H1 (cell line): ENCODE measurements around the gene DLG5. TPM values are rescaled to one million over a fixed set of nuclear protein-coding genes. Genes with fewer than 3 reads are reported as not detected.
A peak's percentile ranks its signal among the peaks of the same experiment; 100 is the strongest.

Experiments
- CTCF ChIA-PET: fragments of 300-600 bp; sonication (Branson Sonifier 250); formaldehyde crosslinking; loops from one replicate; lab custom pipeline; 2021; ENCODE audit not compliant: partially characterized antibody; lab: Charles Lee
- POLR2A ChIA-PET: fragments of 300-600 bp; sonication (Branson Sonifier 250); formaldehyde crosslinking; loops from one replicate; lab custom pipeline; 2021; ENCODE audit warnings: inconsistent platforms; ENCODE audit not compliant: partially characterized antibody; lab: Charles Lee
- DNase-seq, 2 experiments: peaks; one replicate each; pipeline versions ENCODE4 v3.0.0 to v3.0.0-alpha.2; 2010 to 2022; ENCODE audit warnings: low spot score in 2 of 2, low read depth in 1 of 2, mixed read lengths in 1 of 2
- FAIRE-seq: peaks from 2 replicates; lab custom pipeline; 2011; peaks lifted over from hg19 to GRCh38; lab: Jason Lieb, UNC
- H2AFZ ChIP-seq: 2 replicates; pipeline ENCODE4 v1.8.1; 2012; ENCODE audit warnings: low read length, inconsistent platforms
- H2AK5ac ChIP-seq: 2 replicates; pipeline ENCODE4 v1.6.1; 2013; ENCODE audit warnings: low read depth, low read length
- H2BK120ac ChIP-seq: replicated peaks from 2 replicates; pipeline ENCODE3; 2013; ENCODE audit warnings: low read depth, low read length, inconsistent platforms
- H2BK12ac ChIP-seq: 2 replicates; pipeline ENCODE4 v1.6.1; 2013; ENCODE audit warnings: low read depth, low read length
- H2BK15ac ChIP-seq: 2 replicates; pipeline ENCODE4 v1.6.1; 2013; ENCODE audit warnings: low read length
- H2BK20ac ChIP-seq: 2 replicates; pipeline ENCODE4 v1.6.1; 2013; ENCODE audit warnings: low read length
- H2BK5ac ChIP-seq: 2 replicates; pipeline ENCODE4 v1.6.1; 2013; ENCODE audit warnings: low read depth, low read length
- H3K14ac ChIP-seq: 2 replicates; pipeline ENCODE4 v1.6.1; 2013; ENCODE audit warnings: inconsistent platforms; ENCODE audit not compliant: insufficient read length
- H3K18ac ChIP-seq: 2 replicates; pipeline ENCODE4 v1.6.1; 2013; ENCODE audit warnings: low read length; ENCODE audit errors: extremely low read depth
- H3K23ac ChIP-seq: 2 replicates; pipeline ENCODE4 v1.6.1; 2013; ENCODE audit warnings: inconsistent platforms; ENCODE audit not compliant: insufficient read length
- H3K23me2 ChIP-seq: 2 replicates; pipeline ENCODE4 v1.6.1; 2013; ENCODE audit warnings: low read depth, low read length
- H3K27ac ChIP-seq: 2 replicates; pipeline ENCODE4 v1.6.1; 2011; ENCODE audit warnings: low read depth, low read length, inconsistent platforms
- H3K27me3 ChIP-seq, 4 experiments: replicated peaks in 1 of 4; 1 replicate in 1 of 4; 2 replicates in 3 of 4; pipeline versions ENCODE4 v1.6.1 to v1.8.1; 2011 to 2013; ENCODE audit warnings: low read length in 3 of 4, mild to moderate bottlenecking in 3 of 4, inconsistent platforms in 2 of 4, mixed read lengths in 2 of 4, moderate library complexity in 1 of 4; ENCODE audit not compliant: control insufficient read depth in 3 of 4, insufficient read depth in 3 of 4; ENCODE audit errors: extremely low read depth in 1 of 4
- H3K36me3 ChIP-seq, 4 experiments: 2 replicates each; pipeline versions ENCODE4 v1.6.1 to v1.8.1; 2011 to 2013; ENCODE audit warnings: mild to moderate bottlenecking in 4 of 4, low read length in 3 of 4, moderate library complexity in 2 of 4, control low read depth in 1 of 4, inconsistent platforms in 1 of 4; ENCODE audit not compliant: insufficient read depth in 4 of 4, control insufficient read depth in 2 of 4
- H3K4ac ChIP-seq: replicated peaks from 2 replicates; pipeline ENCODE3; 2013; ENCODE audit warnings: low read length, low read depth, mixed read lengths, inconsistent platforms; ENCODE audit not compliant: insufficient read length
- H3K4me1 ChIP-seq, 4 experiments: replicated peaks in 1 of 4; 1 replicate in 1 of 4; 2 replicates in 3 of 4; pipeline versions ENCODE4 v1.6.1 to v1.8.1; 2011 to 2013; ENCODE audit warnings: low read length in 3 of 4, inconsistent platforms in 2 of 4, mixed read lengths in 1 of 4; ENCODE audit not compliant: insufficient read depth in 4 of 4, control insufficient read depth in 3 of 4
- H3K4me2 ChIP-seq, 2 experiments: 2 replicates each; pipeline versions ENCODE4 v1.6.1 to v1.8.1; 2011 to 2013; ENCODE audit warnings: low read depth in 2 of 2, low read length in 2 of 2, control low read depth in 1 of 2, inconsistent platforms in 1 of 2, mild to moderate bottlenecking in 1 of 2; ENCODE audit not compliant: insufficient read depth in 1 of 2
- H3K4me3 ChIP-seq, 4 experiments: fragments of 200-600, 300-600 bp in 1 of 4; sonication (generic), shearing (Covaris generic), sonication (Bioruptor Twin) in 1 of 4; 2 replicates each; pipeline versions ENCODE4 v1.5.1 to v1.8.1; 2011 to 2016; ENCODE audit warnings: low read length in 4 of 4, low read depth in 3 of 4, control low read depth in 2 of 4, inconsistent platforms in 2 of 4, mild to moderate bottlenecking in 2 of 4, mixed read lengths in 1 of 4, moderate library complexity in 1 of 4; ENCODE audit not compliant: insufficient read depth in 2 of 4; ENCODE audit errors: extremely low read depth in 1 of 4
- H3K56ac ChIP-seq: replicated peaks from 2 replicates; pipeline ENCODE3; 2013; ENCODE audit warnings: low read depth, mild to moderate bottlenecking, mixed read lengths, low read length, inconsistent platforms; ENCODE audit not compliant: insufficient read length
- H3K79me1 ChIP-seq: 2 replicates; pipeline ENCODE4 v1.6.1; 2013; ENCODE audit warnings: low read depth, low read length, control low read depth
- H3K79me2 ChIP-seq, 2 experiments: 2 replicates each; pipeline versions ENCODE4 v1.6.1 to v1.8.1; 2012 to 2013; ENCODE audit warnings: low read length in 2 of 2, mild to moderate bottlenecking in 2 of 2, inconsistent platforms in 1 of 2; ENCODE audit not compliant: insufficient read depth in 2 of 2, control insufficient read depth in 1 of 2
- H3K9ac ChIP-seq, 4 experiments: replicated peaks in 1 of 4; 1 replicate in 1 of 4; 2 replicates in 3 of 4; pipeline versions ENCODE4 v1.6.1 to v1.8.1; 2011 to 2013; ENCODE audit warnings: low read depth in 3 of 4, low read length in 3 of 4, control low read depth in 2 of 4, mild to moderate bottlenecking in 2 of 4, moderate library complexity in 2 of 4, inconsistent platforms in 1 of 4; ENCODE audit errors: extremely low read depth in 1 of 4
- H3K9me3 ChIP-seq, 2 experiments: 2 replicates each; pipeline versions ENCODE4 v1.6.1 to v1.8.1; 2012 to 2013; ENCODE audit warnings: mild to moderate bottlenecking in 2 of 2, moderate library complexity in 2 of 2, control low read depth in 1 of 2, inconsistent platforms in 1 of 2, low read depth in 1 of 2, low read length in 1 of 2, mixed read lengths in 1 of 2; ENCODE audit not compliant: insufficient read depth in 2 of 2
- H4K20me1 ChIP-seq, 2 experiments: replicated peaks in 1 of 2; 2 replicates each; pipeline versions ENCODE3 to v1.8.1; 2011 to 2013; ENCODE audit warnings: inconsistent platforms in 2 of 2, low read length in 2 of 2, mild to moderate bottlenecking in 1 of 2; ENCODE audit not compliant: insufficient read depth in 2 of 2, control insufficient read depth in 1 of 2
- H4K5ac ChIP-seq: 2 replicates; pipeline ENCODE4 v1.6.1; 2013; ENCODE audit warnings: low read length, low read depth, mixed read lengths, inconsistent platforms; ENCODE audit not compliant: insufficient read length
- H4K8ac ChIP-seq: 2 replicates; pipeline ENCODE4 v1.8.0; 2013; ENCODE audit warnings: mild to moderate bottlenecking, moderate library complexity, low read length, inconsistent platforms; ENCODE audit not compliant: insufficient read depth; ENCODE audit errors: extremely low read depth
- H4K91ac ChIP-seq: replicated peaks from 2 replicates; pipeline ENCODE3; 2013; ENCODE audit warnings: low read length, mixed read lengths, inconsistent platforms; ENCODE audit not compliant: insufficient read length
- KDM1A ChIP-seq: fragments of 200-600, 300-600 bp; sonication (generic); IDR thresholded peaks from 2 replicates; pipeline ENCODE4 v1.7.1; 2016; ENCODE audit warnings: mild to moderate bottlenecking, low read length, borderline replicate concordance
- TAF1 ChIP-seq: IDR thresholded peaks from 2 replicates; pipeline ENCODE4 v1.6.1; 2011; ENCODE audit warnings: mild to moderate bottlenecking, low read depth, low read length
- TAF7 ChIP-seq: optimal IDR thresholded peaks from 2 replicates; pipeline ENCODE3; 2011; ENCODE audit warnings: low read depth, mild to moderate bottlenecking, inconsistent platforms, low read length, moderate library complexity, borderline replicate concordance
- WGBS, 2 experiments: shearing (Covaris generic) in 1 of 2; methylation state at CpG; one replicate each; pipeline versions ENCODE4 v1.1.6 to v1.1.7; 2013 to 2015; ENCODE audit warnings: low lambda C conversion rate in 2 of 2, mixed read lengths in 2 of 2, inconsistent platforms in 1 of 2, low coverage in 1 of 2, missing lambda C conversion rate in 1 of 2; ENCODE audit not compliant: insufficient replicate concordance in 2 of 2, insufficient coverage in 1 of 2, insufficient read length in 1 of 2; ENCODE audit errors: extremely low coverage in 1 of 2, missing lambda C conversion rate in 1 of 2; 5-methylcytosine and 5-hydroxymethylcytosine counted together
- polyA plus RNA-seq, 7 experiments: library from polyadenylated mRNA; depleted of rRNA in 3 of 7; stranded (reverse) in 5 of 7; unstranded in 2 of 7; fragments of >200 nt in 5 of 7; fragments of 200-250 nt in 2 of 7; gene quantifications; 1 replicate in 5 of 7; 2 replicates in 1 of 7; 4 replicates in 1 of 7; pipeline versions ENCODE4 v1.2.1 to v1.2.3, GENCODE V29; 2011 to 2013; ENCODE audit warnings: missing spikeins in 2 of 7, mixed read lengths in 2 of 7
- total RNA-seq: library from RNA; stranded (reverse); fragmentation: NEBNext Ultra II Directional; extraction: Animal tissue kit (Norgen Biotek cat#: 25700); gene quantifications from 2 replicates; pipeline ENCODE4 v1.2.1, GENCODE V29; 2021

The DLG5 gene
- total and polyA plus RNA-seq, 2 of the 8 experiments (the other 6 are each of a cell fraction or from before 2014, with no cell fraction given): 15.6 to 71.4 TPM

GRCh38 chr10:77873536-77874380 lies 52.8 kb downstream of the DLG5 start:
- no peak overlapping the region for H3K56ac ChIP-seq
- no peak overlapping the region for H4K5ac ChIP-seq
- H4K20me1 ChIP-seq: peaks cover 0 to 3% of the 10 kb centered on the region in 2 experiments
- no peaks in the 10 kb centered on the region for H3K27me3 ChIP-seq
- peaks cover 7 to 34% (median 18%) of the 10 kb centered on the region in 4 experiments for H3K4me1 ChIP-seq
- peak overlapping the region; percentile 93; the same call in 1 of the 2 replicates for H2BK12ac ChIP-seq
- DNase-seq (no peak), FAIRE-seq (no peak)
- no peak overlapping the region for H3K4me3 ChIP-seq
- H3K9ac ChIP-seq: no peak overlapping the region; a peak in 1 of 7 replicates
- H4K91ac ChIP-seq: peak overlapping the region; percentile 14
- H3K79me1 ChIP-seq: peaks cover 4% of the 10 kb centered on the region; the same call in 1 of the 2 replicates
- no peak overlapping the region for H3K4me2 ChIP-seq
- H3K23me2 ChIP-seq: peaks cover 2% of the 10 kb centered on the region; the same call in 1 of the 2 replicates
- H3K36me3 ChIP-seq: 0 out of 8 replicates have a peak, but pooled peaks cover 0 to 3% (median 0%) of the 10 kb centered on the region in 4 experiments
- peak overlapping the region; percentile 3; the same call in 1 of the 2 replicates for H4K8ac ChIP-seq
- no peak overlapping the region for H2BK120ac ChIP-seq
- POLR2A ChIA-PET: interaction anchor here (0.8 to 1.2 kb wide), 4 partner anchors 12 to 183 kb away, joined by 3 to 4 read pairs (median 4); no protein-coding TSS in a partner anchor
- peaks cover 0 to 46% of the 10 kb centered on the region in 2 experiments; a peak in 2 of 4 replicates for H3K79me2 ChIP-seq
- no peaks in the 10 kb centered on the region for H3K9me3 ChIP-seq
- H3K14ac ChIP-seq: no peak overlapping the region
- H3K4ac ChIP-seq: no peak overlapping the region
- no peak overlapping the region for H2AFZ ChIP-seq
- peak overlapping the region; percentile 65; the same call in 1 of the 2 replicates for H3K18ac ChIP-seq
- peak overlapping the region; percentile 46; the same call in 1 of the 2 replicates for H2BK15ac ChIP-seq
- peak overlapping the region; percentile 86 for H2BK5ac ChIP-seq
- H3K27ac ChIP-seq: no peak overlapping the region
- TF ChIP-seq TAF1: no peak
- TF ChIP-seq KDM1A: peak; percentile 65; the same call in 1 of the 2 replicates
- no peak for TF ChIP-seq TAF7
- H2BK20ac ChIP-seq: 0 out of 2 replicates have a peak overlapping the region, but pooled peaks have one; percentile 24
- no peak overlapping the region for H3K23ac ChIP-seq
- H2AK5ac ChIP-seq: peak overlapping the region; percentile 54; the same call in 1 of the 2 replicates
- CTCF ChIA-PET: interaction anchor here (0.8 to 17.9 kb wide), 5 partner anchors 15 to 110 kb away, joined by 3 to 169 read pairs (median 3); no protein-coding TSS in a partner anchor
- 85% methylated on average over 13 of the region's 15 CpGs; no CpG with 5 or more reads in 1 of the 2 experiments for WGBS, 2 experiments
